Fibroblast of skin of scalp (primary cell): ENCODE measurements around the gene SRGAP3.

Experiments
- DNase-seq: peaks from one replicate; pipeline ENCODE4 v3.0.0-alpha.2; 2013

SRGAP3 gene

DNA sequence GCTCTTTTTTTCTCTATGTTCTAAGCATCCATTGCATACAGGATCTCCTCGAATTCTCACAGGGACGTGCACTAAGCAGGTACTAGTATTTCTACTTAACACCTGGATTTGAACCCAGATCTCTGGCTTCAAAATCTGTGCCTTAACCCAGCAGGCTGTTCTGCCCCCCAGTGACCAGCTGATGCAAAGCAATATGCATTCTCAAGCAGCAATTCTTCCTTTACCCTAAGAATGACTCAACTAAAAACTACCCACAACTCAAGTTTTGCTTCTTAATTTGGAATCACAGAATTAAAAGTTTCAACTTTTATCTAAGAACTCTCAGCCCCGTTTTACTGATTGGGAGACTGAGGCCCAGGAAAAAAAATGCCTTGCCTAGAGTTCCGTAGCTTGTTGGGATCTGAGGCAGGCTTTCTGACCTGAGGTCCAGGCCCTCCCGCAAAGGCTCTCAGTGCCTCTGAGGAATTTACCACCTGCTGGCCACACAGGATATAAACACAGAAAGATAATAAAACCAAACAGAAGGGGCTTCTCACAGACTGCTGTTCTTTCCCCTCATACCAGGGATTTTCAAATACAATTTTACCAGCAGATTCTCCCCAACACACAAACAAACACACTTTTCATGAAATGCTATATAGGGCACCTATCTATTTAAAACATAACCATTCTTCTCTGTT is 170.7 kb downstream of the SRGAP3 start:
- DNase-seq = no peak

DNA sequence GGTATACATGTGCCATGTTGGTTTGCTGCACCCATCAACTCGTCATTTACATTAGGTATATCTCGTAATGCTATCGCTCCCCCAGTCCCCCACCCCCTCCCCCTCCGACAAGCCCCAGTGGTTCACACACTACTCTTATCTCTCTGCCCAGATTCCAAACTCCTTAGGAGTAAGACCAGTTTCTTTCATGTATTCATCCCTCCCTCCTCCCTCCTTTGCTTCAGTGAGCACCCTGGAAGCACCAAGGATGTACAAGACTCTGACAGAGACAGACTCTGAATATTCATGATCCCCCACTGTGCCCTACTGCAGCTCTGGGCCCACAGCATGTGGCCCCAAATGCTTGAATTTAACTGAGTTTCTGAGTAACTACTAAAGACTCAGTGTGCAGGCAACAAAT is 172.4 kb downstream of the SRGAP3 start:
- no peak for DNase-seq

DNA sequence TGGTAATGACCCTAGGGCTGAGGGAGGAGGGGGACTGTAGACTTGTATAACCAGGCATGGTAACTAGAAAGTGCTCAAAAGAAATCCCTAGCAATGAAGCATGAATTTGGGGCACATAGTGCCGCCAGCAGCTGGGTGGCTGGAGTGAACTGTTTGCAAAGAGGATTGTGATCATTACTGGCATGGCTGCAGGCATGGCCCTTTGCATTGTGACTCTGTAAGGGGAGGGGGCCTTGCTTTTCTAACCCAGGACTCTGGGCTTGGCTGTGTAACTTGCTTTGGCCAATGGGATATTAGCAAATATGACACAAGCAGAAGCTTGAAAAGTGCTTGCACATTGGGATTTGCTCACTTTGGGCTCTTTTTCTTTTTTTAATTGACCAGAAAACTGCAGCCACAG is 173.7 kb downstream of the SRGAP3 start:
- DNase-seq = no peak

DNA sequence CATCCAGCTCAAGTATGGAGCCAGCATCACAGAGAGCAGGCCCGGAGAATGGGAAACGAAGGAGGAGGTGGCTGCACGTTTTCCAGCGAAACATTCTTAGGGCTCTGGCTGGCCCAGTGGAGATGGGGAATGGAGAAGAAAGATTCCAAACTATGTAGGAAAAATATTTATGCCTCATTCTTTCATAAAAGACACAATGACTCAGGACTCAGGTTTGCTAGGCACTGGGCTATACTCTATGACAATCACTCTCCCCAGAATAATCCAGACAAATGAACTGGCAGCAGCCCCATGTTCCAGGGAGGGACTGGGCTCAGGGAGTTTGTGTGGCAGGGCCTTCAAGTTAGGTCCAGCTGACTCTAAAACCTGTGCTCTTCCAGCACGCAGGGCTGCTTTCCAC is 175.4 kb downstream of the SRGAP3 start:
- peak; percentile 84 for DNase-seq

DNA sequence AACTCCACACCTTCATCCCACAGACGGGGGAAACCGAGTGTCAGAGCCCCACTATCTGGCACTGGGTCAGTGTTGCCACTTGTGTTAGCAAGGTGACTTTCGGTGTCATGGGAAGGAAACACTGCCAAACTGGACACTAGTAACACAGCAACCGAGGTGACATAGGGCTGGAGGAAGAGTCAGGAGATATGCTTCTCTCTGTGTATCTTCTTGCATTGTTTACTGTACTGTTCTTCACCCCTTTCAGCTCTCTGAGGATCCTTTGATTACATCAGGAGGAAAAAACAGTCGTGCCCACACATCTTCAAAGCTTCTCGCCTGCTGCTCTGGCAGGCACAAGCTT is 176.8 kb downstream of the SRGAP3 start:
- DNase-seq = no peak

DNA sequence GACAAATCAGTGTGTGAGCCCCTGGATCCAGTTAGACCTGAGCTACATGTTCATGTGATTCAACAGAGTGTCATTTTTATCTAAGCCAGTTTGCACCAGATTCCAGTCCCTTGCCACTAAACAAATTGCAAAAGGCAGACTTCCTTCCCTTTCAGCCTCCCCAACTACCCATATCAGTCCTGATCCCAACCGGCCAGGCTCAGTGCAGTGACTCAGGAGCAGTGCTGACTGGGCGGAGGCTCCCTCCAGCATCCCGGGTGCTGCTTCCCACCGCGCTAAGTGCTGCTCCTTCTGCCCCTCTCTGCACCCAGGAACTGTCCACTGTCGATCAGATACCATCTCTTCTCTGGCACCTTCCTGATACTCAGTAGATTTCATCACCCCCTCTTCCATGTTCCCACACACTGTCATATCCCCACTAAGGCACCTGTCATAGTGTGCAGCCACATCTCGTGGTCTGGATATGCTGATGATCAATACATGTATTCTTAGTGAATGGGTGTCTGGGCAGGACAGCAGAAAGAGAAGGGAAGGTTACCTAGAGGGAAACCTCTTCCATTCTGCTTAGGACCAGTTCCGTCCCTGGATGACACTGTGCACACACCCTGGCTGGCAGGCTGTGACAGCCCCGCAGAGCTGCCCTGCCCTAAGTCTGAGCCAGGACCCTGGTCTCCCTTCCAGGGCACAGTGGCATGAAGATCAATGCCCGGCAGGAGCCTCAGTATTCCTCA is 177.3 kb downstream of the SRGAP3 start:
- no peak for DNase-seq

DNA sequence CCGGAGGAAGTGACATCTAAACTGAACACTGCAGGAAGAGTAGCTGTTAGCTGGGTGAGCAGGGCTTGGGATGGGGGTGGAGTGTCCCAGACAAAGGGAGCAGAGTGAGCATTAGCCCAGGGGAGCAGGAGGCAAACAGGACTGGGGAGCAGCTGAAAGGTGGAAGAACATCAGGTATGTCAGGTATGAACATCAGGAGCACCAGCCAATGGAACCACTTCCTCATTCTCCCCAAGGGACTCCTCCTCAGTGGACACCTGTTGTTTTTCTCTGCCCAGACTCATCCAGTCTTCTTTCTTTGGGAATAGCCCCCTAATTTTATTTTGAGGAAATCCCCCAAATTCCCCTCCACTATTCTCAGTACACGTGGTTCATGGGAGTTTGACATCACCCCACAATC is 178.5 kb downstream of the SRGAP3 start:
- no peak for DNase-seq

DNA sequence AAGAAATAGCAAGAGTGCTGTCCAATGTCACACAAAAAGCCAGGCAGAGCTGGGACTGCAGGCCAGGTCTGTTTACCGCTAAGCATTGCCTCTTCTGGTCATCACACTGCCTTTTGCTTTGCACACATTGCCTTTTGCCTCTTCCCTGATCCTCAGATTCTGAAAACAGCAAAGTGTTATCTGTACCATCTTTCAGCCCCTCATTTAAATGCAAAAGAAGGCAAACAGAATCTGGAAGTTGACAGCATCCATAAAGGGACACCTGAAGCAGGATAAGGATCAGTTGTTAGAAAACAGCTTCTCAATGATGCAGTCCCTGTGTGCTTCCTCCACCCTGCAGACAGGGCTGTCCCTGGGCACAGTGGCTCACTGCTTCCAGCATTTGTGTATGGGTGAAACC is 179.5 kb downstream of the SRGAP3 start:
- no peak for DNase-seq

DNA sequence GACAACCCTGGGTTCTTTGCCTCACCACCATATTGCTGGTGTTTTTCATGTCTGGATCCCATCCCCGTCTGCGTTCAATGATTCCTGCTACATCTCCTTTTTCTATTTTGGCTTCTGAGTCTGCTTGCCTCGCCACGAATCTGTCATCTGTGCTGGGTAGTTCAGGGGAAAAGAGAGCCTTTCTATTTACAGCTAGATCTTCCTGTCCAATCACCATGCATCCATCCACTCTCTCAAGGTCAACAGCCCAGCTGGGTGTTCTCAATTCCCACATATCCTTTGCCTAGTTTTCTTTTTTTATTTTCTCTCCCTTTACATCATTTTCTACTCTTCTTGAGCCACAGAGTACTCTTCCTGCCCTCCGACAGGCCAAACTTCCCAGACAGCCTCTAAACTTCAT is 181.4 kb downstream of the SRGAP3 start:
- no peak for DNase-seq

DNA sequence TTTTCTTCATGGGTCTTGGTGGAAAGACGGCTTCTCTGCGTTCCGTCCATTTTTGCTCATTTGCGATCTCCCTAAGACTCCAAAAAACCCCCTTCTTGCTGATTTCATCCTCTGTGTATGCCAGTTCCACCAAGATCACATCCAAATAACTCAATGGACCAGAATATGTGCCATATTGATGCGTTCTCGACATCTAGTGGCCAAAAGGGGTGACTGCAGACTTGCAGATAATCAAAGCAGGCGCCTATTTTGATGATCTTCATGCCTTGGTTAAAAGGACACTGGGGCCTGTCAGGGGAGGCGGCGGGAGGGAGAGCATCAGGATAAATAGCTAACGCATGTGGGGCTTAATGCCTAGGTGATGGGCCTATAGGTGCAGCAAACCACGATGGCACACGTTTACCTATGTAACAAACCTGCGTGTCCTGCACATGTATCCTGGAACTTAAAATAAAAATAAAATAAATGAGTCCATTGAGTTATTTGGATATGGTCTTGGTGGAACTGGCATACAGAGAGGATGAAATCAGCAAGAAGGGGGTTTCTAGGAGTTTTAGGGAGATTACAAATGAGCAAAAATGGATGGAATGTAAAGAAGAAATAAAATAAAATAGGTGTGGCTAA is 182.0 kb downstream of the SRGAP3 start:
- DNase-seq = peak; percentile 71

DNA sequence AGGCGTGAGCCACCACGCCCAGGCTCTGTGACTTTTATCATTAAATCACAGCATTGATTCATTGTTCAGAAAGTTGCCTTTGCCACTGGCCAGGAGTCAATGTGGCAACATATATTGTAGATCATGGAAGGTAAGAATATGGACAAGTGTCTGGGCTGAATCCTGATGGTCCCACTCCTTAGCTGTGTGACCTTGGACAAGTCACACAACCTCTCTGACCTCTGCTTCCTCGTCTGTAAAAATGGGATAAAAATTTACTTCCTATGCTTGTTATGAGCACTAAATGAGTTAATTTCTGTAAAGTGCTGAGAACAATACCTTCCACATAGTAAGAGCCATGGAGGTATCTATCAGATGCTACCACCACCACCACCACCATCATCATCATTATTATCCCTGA is 182.7 kb downstream of the SRGAP3 start:
- DNase-seq = no peak

DNA sequence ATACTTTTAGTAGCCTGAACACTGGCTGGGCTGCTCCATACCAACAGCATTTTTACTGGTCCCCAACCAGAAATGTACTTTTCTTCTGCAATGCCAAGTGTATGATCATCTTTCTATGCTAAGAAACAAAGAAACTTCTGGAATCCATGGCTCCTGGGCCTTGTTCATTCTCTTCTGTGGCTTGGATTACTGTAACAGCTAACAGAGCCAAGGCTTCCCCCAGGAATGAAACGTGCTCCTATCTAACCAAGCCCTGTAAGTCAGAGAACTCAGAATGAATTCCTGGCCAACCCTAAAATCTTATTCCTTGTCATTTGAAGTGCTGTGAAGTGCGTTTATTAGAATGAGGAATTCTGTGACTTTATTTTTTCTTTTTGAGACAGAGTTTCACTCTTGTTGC is 183.3 kb downstream of the SRGAP3 start:
- no peak for DNase-seq

DNA sequence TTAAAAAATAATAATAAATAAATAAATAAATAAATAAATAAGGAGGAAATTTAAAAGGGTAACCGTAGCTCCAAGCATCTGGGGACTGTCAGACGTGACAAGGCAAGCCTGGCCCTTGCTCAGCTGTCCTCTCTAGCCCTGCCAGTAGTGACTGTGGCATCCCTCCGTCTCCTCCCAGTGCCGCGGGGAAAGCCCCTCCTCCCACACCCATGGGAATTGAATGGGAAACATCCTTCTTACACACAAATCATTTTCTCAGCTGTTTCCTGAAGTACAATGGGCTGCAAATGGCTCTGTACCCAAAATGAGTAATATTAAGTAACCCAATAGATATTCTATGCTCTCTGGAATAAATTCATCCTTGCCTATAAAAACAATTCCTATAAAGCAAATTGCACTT is 184.6 kb downstream of the SRGAP3 start:
- DNase-seq = peak; percentile 53

DNA sequence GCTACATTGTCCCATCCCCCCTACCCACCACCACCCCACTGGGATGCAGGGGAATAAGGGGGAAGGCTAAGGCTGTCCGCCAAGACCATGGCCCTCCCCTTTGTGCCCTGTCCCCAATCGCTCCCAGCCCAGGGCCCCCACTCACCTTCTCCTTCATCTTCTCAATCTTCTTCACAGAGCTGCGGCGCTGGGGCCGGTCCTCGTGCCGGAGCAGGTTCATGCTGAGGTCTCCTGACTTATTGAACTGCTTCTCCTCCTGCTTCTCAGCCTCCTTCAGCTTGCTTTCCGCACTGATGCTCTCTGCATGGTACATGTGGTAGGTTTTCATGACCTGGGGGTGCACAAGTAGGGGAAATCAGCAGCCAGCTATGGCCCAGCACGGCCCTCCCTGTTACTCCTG is 185.2 kb downstream of the SRGAP3 start:
- DNase-seq = no peak

DNA sequence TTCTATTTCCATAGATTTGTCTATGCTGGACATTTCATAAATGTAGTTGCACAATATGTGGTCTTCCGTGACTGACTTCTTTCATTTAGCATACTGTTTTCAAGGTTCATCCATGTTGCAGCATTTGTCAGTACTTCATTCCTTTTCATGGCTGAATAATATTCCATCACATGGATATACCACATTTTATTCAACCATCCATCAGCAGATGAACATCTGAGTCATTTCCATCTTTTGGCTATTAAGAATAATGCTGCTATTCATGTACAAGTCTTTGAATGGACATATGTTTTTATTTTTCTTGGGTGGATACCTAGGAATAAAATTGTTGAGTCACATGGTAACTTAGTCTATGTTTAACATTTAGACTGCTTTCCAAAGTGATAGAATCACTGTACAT is 186.9 kb downstream of the SRGAP3 start:
- DNase-seq = no peak

DNA sequence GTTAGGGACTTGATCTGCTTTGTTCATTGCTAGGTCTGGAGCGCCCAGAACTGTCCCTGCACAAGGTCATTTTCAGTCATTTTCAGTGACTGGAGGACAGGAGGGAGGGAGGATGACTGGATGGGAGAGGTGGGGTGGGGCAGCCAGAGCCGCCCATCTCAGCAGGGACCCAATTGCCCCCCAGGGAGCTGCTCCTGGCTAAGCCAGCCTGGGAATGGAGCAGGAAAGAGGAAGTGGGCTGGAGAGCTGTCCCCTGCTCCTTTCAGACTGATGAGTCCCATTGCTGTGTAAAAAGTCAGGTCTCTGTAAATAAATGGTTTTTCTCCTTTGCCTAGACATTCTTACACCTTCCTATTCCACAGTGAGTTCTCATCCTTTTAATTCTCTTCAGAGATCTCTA is 187.8 kb downstream of the SRGAP3 start:
- DNase-seq = no peak

DNA sequence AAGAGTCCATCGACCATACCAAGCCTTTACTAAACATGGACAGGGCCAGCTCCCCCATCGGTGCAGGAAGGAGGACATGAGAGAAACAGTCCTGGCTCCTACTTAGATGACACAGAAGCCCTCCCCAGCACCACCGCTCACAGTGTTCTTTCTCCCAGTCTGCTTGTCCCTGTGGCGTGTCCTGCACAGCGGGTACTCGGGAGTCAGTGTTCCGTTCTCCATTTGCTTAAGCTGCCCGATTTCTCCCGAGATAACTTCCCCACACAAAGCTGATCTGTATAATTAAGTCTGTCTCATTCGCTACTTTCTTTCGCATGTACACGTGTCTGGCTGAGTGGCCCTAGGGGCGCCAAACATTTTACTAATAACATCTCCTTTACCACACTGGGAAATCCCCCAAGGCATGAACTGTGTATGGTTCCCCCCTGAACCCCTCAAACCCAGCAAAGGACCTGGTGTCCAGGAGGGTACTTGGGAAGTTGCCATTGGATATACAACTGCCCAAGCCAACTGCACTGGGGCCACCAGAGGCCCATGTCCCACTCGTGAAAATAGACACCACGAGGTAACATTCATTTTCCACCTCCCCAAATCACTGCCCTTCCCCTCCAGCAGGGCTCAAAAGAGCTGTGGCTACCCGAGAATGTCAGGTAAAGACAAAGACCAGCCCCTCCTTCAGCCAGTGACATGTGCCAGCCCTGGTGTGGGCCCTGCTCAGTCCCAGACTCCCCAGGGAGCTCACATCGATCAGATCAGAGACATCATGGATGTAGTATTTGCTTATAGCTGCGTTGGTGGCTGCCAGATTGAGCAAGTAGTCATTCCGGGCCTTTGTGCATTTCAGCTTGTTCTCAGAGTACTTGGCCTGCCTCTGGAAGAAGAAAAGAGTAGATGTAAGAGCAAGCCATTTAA is 189.7 kb downstream of the SRGAP3 start:
- DNase-seq = no peak

DNA sequence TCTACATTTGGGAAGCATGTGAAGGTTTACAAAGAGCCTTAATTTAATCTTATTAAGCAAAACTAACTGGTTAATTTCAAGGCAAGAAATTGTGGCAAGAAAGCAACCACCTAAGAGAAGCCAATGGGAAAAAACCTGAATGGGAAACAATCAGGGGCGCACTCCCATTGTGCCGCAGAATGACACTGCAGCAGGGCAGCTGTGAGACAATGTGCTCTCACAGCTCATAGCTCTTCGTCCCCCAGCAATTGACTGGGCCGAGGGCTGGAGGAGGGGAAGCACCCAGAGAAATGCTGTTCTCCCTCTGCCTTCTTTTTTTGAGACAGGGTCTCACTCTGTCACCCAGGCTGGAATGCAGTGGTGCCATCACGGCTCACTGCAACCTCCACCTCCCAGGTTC is 192.9 kb downstream of the SRGAP3 start:
- no peak for DNase-seq

DNA sequence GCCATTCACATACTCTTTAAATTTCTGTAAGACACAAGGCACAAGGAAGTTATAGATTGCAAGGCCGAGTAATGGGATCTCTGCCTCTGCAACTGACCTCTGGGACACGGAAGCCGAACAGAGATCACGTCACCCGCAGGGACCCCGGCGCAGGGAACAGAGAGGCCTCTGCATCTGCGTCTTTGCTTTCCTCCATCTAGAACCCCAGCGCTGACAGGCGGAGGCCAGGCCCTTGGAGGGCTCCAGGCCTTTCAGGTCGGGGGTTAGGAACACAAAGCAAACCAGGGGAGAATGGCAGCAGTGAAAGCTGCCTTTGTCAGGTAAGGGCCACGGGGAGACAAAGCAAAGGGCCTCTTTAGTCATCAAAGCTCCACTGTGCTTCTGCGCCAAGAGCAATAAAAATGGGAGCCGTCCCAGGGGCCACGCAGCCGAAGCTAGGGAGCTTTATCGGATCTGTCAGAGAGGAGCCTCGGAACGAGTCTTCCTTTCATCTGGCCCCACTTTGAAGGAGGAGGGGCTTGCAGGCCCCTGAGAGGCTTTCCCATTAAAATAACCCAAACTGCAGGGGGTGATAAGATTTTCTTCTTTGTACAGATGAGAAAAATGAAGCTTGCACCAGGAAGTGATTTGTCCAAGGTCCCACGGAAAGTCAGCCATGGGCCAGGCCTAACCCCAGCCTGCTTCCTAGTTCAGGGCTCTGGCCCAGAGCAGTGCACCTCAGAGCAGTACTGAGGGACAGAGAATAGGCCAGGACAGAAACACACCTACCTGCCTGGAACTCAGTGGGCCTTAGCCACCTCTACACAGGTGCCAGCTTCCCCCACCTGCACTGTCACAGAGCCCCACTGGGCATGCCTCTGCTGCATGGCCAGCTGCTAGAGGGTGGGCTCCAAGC is 201.7 kb downstream of the SRGAP3 start:
- DNase-seq = no peak

DNA sequence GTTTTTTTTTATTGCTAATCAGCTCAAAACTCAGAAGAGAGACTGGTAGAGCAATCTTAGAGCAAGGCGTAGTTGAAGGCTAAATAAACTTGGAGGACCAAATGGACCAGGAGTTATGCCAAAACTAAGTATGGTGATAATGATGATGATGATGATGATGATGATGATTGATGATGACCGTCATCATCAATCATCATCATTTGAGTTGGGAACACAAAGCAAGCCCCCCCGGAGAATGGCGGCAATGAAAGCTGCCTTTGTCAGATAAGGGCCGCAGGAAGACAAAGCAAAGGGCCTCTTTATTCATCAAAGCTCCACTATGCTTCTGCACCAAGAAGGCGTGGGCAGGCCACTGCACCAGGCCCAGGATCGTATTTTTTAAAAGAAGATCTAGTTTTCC is 204.1 kb downstream of the SRGAP3 start:
- no peak for DNase-seq

DNA sequence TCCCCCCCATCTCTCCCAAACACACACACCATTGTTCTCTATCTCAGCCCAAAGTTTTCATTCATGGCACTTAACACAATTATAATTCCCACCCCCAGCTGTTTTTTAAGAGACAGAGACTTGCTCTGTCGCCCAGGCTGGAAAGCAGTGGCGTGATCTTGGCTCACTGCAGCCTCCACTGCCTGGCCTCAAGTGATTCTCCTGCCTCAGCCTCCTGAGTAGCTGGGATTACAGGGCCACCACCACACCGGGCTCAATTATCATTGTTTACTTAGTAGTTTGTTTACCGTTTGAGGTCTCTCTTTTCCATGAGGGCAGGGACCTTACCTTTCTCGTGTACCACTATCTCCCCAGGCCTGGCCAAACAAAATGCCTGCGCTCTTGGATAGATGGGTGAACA is 206.4 kb downstream of the SRGAP3 start:
- DNase-seq = no peak

DNA sequence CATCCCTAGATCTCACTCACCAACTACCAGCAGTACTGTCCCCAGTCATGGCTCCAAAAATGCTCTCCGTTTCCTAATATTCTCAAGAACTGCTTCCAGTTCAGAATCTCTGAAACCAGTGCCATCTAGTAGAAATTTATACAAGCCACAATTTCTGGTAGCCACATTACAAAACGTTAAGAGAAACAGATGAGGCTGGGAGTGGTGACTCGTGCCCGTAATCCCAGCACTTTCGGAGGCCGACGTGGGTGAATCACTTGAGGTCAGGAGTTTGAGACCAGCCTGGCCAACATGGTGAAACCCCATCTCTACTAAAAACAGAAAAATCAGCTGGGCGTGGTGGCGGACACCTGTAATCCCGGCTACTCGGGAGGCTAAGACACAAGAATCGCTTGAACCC is 207.8 kb downstream of the SRGAP3 start:
- no peak for DNase-seq
